Hepatocyte (in vitro differentiated cells): Measurements from ENCODE around the gene CNKSR1. TPM values are rescaled to one million over a fixed set of nuclear protein-coding genes. Genes with fewer than 3 reads are reported as not detected.
A peak's percentile ranks its signal among the peaks of the same experiment; 100 is the strongest.

Source experiments
- DNase-seq: peaks from one replicate; pipeline ENCODE4 v3.0.0-alpha.2; 2016; ENCODE audit warnings: low spot score
- H2AFZ ChIP-seq: fragments of 200-600 bp; sonication (generic); 2 replicates; pipeline ENCODE4 v1.6.0; 2016; ENCODE audit warnings: antibody characterized with exemption, mild to moderate bottlenecking
- H3K27ac ChIP-seq: fragments of 200-600 bp; sonication (generic); 2 replicates; pipeline ENCODE4 v1.5.1; 2016; ENCODE audit warnings: mild to moderate bottlenecking
- H3K27me3 ChIP-seq: fragments of 200-600 bp; sonication (generic); 2 replicates; pipeline ENCODE4 v1.6.1; 2016
- H3K36me3 ChIP-seq: fragments of 200-600 bp; sonication (generic); replicated peaks from 2 replicates; pipeline ENCODE4 v1.5.1; 2016; ENCODE audit warnings: low read depth; ENCODE audit not compliant: insufficient read depth
- H3K4me1 ChIP-seq: fragments of 200-600 bp; sonication (generic); 2 replicates; pipeline ENCODE4 v1.5.1; 2016; ENCODE audit warnings: mild to moderate bottlenecking, moderate library complexity; ENCODE audit not compliant: insufficient read depth
- H3K4me2 ChIP-seq: fragments of 200-600 bp; sonication (generic); 2 replicates; pipeline ENCODE4 v1.6.0; 2016
- H3K4me3 ChIP-seq: fragments of 200-600 bp; sonication (generic); 2 replicates; pipeline ENCODE4 v1.5.1; 2016; ENCODE audit warnings: mild to moderate bottlenecking
- H3K79me2 ChIP-seq: fragments of 200-600 bp; sonication (generic); 2 replicates; pipeline ENCODE4 v1.6.0; 2017; ENCODE audit warnings: mild to moderate bottlenecking
- H3K9me2 ChIP-seq: fragments of 200-600 bp; sonication (generic); replicated peaks from 2 replicates; pipeline ENCODE4 v1.6.0; 2017; ENCODE audit warnings: mild to moderate bottlenecking; ENCODE audit not compliant: insufficient read depth
- H3K9me3 ChIP-seq: fragments of 200-600 bp; sonication (generic); 2 replicates; pipeline ENCODE4 v1.5.1; 2016; ENCODE audit warnings: low read depth, mild to moderate bottlenecking
- H4K20me1 ChIP-seq: fragments of 200-600 bp; sonication (generic); 2 replicates; pipeline ENCODE4 v1.6.0; 2016; ENCODE audit warnings: mild to moderate bottlenecking; ENCODE audit not compliant: insufficient read depth, poor library complexity, severe bottlenecking
- CTCF ChIP-seq: fragments of 200-600 bp; sonication (generic); IDR thresholded peaks from 2 replicates; pipeline ENCODE4 v1.5.1; 2016; ENCODE audit warnings: antibody characterized with exemption, mild to moderate bottlenecking; ENCODE audit not compliant: poor library complexity
- EZH2 ChIP-seq: fragments of 200-600 bp; sonication (generic); IDR thresholded peaks from 2 replicates; pipeline ENCODE4 v1.6.1; 2016; ENCODE audit warnings: antibody characterized with exemption, mild to moderate bottlenecking, borderline replicate concordance
- EZH2phosphoT487 ChIP-seq: fragments of 200-600 bp; sonication (generic); IDR thresholded peaks from one replicate; pipeline ENCODE4 v1.6.1; 2018; ENCODE audit warnings: antibody characterized with exemption, mild to moderate bottlenecking, low read depth, moderate library complexity; ENCODE audit not compliant: unreplicated experiment, severe bottlenecking
- WGBS: methylation state at CpG from one replicate; pipeline ENCODE4 v1.1.6; 2016; ENCODE audit warnings: low lambda C conversion rate; ENCODE audit errors: missing lambda C conversion rate; 5-methylcytosine and 5-hydroxymethylcytosine counted together
- polyA plus RNA-seq: library from polyadenylated mRNA; unstranded; fragments of >200 nt; fragmentation: Nextera tagmentation; extraction: Ambion mirVana; gene quantifications from 2 replicates; pipeline ENCODE4 v1.2.1, GENCODE V29; 2016
- total RNA-seq: library from RNA; depleted of rRNA; stranded (reverse); fragments of >200 nt; gene quantifications from 2 replicates; pipeline ENCODE4 v1.2.3, GENCODE V29; 2014

CNKSR1 gene
- total and polyA plus RNA-seq, 2 experiments from 2014 or later: 13.3 to 31.4 TPM

GRCh38 chr1:26169669-26170471 is 7.4 kb upstream of the CNKSR1 start, which contains the start of gene ZNF593:
Gene ZNF593, plus strand, starts transcription at chr1:26169908. Its CDS starts 76 bp downstream, at chr1:26169984.
- WGBS: 3% methylated on average over 74 of the region's 76 CpGs
- peak; percentile 97 for DNase-seq
- Histone ChIP-seq H3K27me3 (no peaks in the 10 kb centered on the region), H3K4me1 (peaks cover 14% of the 10 kb centered on the region), H2AFZ (peak within 1 kb of the TSS; percentile 85), H3K4me2 (peak within 1 kb of the TSS; percentile 91), H4K20me1 (no peaks in the 10 kb centered on the region), H3K27ac (peak within 1 kb of the TSS; percentile 90), H3K36me3 (no peaks in the 10 kb centered on the region), H3K9me3 (no peaks in the 10 kb centered on the region), H3K9me2 (no peaks in the 10 kb centered on the region), H3K79me2 (peaks cover 12% of the 10 kb centered on the region), H3K4me3 (peak within 1 kb of the TSS; percentile 83)
- TF ChIP-seq EZH2 (no peak), CTCF (peak; percentile 94)

- no peak for DNase-seq
- WGBS: 82% methylated on average over 9 of the region's 9 CpGs
- Histone ChIP-seq H2AFZ (peak overlapping the region; percentile 85), H3K9me3 (no peaks in the 10 kb centered on the region), H3K79me2 (peaks cover 12% of the 10 kb centered on the region), H3K4me1 (peaks cover 8% of the 10 kb centered on the region), H3K27me3 (no peaks in the 10 kb centered on the region), H3K4me3 (peak overlapping the region; percentile 83), H3K27ac (peak overlapping the region; percentile 90), H3K36me3 (no peaks in the 10 kb centered on the region), H4K20me1 (no peaks in the 10 kb centered on the region), H3K4me2 (peak overlapping the region; percentile 91), H3K9me2 (no peaks in the 10 kb centered on the region)
- no peak for TF ChIP-seq CTCF
Measured at GRCh38 chr1:26170472-26170821, 6.8 kb upstream of the CNKSR1 start.

GRCh38 chr1:26171084-26172072 is 5.9 kb upstream of the CNKSR1 start, which contains the start of gene ZNF593OS:
Gene ZNF593OS, minus strand, starts transcription at chr1:26171832. Its CDS starts 171 bp downstream, at chr1:26171661.
- WGBS: 92% methylated on average over 34 of the region's 34 CpGs
- Histone ChIP-seq H3K4me3 (no peak within 1 kb of the TSS), H3K27me3 (no peaks in the 10 kb centered on the region), H3K36me3 (no peaks in the 10 kb centered on the region), H3K9me3 (no peaks in the 10 kb centered on the region), H3K4me1 (peaks cover 8% of the 10 kb centered on the region), H3K79me2 (peaks cover 12% of the 10 kb centered on the region), H3K27ac (no peak within 1 kb of the TSS), H3K9me2 (no peaks in the 10 kb centered on the region), H3K4me2 (peak within 1 kb of the TSS; percentile 91), H2AFZ (no peak within 1 kb of the TSS), H4K20me1 (no peaks in the 10 kb centered on the region)
- peak; percentile 5 for DNase-seq
- TF ChIP-seq CTCF (no peak), EZH2 (no peak), EZH2phosphoT487 (no peak)
